Keratinocyte (primary cell): ENCODE results near the gene RAB14. TPM values are rescaled to one million over a fixed set of nuclear protein-coding genes. Genes with fewer than 3 reads are reported as not detected.

Experiments
- DNase-seq: peaks from one replicate; pipeline ENCODE4 v3.0.0-alpha.2; 2011; ENCODE audit warnings: low read depth, missing footprints, low spot score
- FAIRE-seq: peaks from 2 replicates; lab custom pipeline; 2011; peaks lifted over from hg19 to GRCh38; lab: Jason Lieb, UNC
- H2AFZ ChIP-seq: 2 replicates; pipeline ENCODE4 v1.6.0; 2012; ENCODE audit warnings: low read length, control low read depth, inconsistent platforms; ENCODE audit not compliant: control insufficient read depth
- H3K27ac ChIP-seq: 2 replicates; pipeline ENCODE4 v1.5.1; 2011; ENCODE audit warnings: low read length; ENCODE audit not compliant: control insufficient read depth, insufficient read depth
- H3K27me3 ChIP-seq: 3 replicates; pipeline ENCODE4 v1.6.0; 2011; ENCODE audit warnings: low read length; ENCODE audit not compliant: control insufficient read depth, insufficient read depth; ENCODE audit errors: extremely low read depth
- H3K36me3 ChIP-seq, 2 experiments: 2 replicates in 1 of 2; 3 replicates in 1 of 2; pipeline ENCODE4 v1.5.1; 2011; ENCODE audit warnings: low read length in 2 of 2, mild to moderate bottlenecking in 1 of 2; ENCODE audit not compliant: control insufficient read depth in 2 of 2, insufficient read depth in 2 of 2; ENCODE audit errors: extremely low read depth in 1 of 2
- H3K4me1 ChIP-seq: 3 replicates; pipeline ENCODE4 v1.5.1; 2011; ENCODE audit warnings: low read length; ENCODE audit not compliant: control insufficient read depth, insufficient read depth; ENCODE audit errors: extremely low read depth
- H3K4me2 ChIP-seq: 3 replicates; pipeline ENCODE4 v1.6.0; 2011; ENCODE audit warnings: low read depth, low read length; ENCODE audit not compliant: control insufficient read depth, insufficient read depth; ENCODE audit errors: extremely low read depth
- H3K4me3 ChIP-seq, 3 experiments: fragments of 200-600 bp in 1 of 3; sonication (generic) in 1 of 3; 2 replicates in 2 of 3; 3 replicates in 1 of 3; pipeline ENCODE4 v1.5.1; 2011 to 2016; ENCODE audit warnings: low read length in 3 of 3, mild to moderate bottlenecking in 3 of 3, control low read depth in 2 of 3, inconsistent platforms in 1 of 3, low read depth in 1 of 3, mixed read lengths in 1 of 3, mixed run types in 1 of 3, moderate library complexity in 1 of 3; ENCODE audit not compliant: control insufficient read depth in 2 of 3, insufficient read depth in 2 of 3; ENCODE audit errors: extremely low read depth in 1 of 3
- H3K79me2 ChIP-seq: 2 replicates; pipeline ENCODE4 v1.6.0; 2012; ENCODE audit warnings: low read length; ENCODE audit not compliant: control insufficient read depth, insufficient read depth
- H3K9ac ChIP-seq: 3 replicates; pipeline ENCODE4 v1.6.0; 2011; ENCODE audit warnings: low read length; ENCODE audit not compliant: control insufficient read depth, insufficient read depth; ENCODE audit errors: extremely low read depth
- H3K9me1 ChIP-seq: 3 replicates; pipeline ENCODE4 v1.6.0; 2011; ENCODE audit warnings: low read length; ENCODE audit not compliant: control insufficient read depth, insufficient read depth; ENCODE audit errors: extremely low read depth
- H3K9me3 ChIP-seq: 2 replicates; pipeline ENCODE4 v1.5.1; 2012; ENCODE audit warnings: low read depth, low read length; ENCODE audit not compliant: control insufficient read depth
- H4K20me1 ChIP-seq: 3 replicates; pipeline ENCODE4 v1.6.0; 2011; ENCODE audit warnings: low read length; ENCODE audit not compliant: control insufficient read depth, insufficient read depth; ENCODE audit errors: extremely low read depth
- EZH2 ChIP-seq: IDR thresholded peaks from one replicate; pipeline ENCODE4 v1.6.1; 2012; ENCODE audit warnings: inconsistent platforms, mild to moderate bottlenecking, low read length, moderate library complexity
- dilution Hi-C: fragments of 300-500 bp; cut with MboI; formaldehyde crosslinking; loops from one replicate; pipeline ENCODE4 v1.7.0; 2020; ENCODE audit warnings: low sequenced_read_pairs; ENCODE audit not compliant: extremely low pct_ligation_motif_present
- polyA plus RNA-seq, 5 experiments: library from polyadenylated mRNA; depleted of rRNA in 3 of 5; stranded (reverse) in 3 of 5; stranded (forward) in 1 of 5; unstranded in 1 of 5; fragments of >200 nt; gene quantifications; 1 replicate in 1 of 5; 2 replicates in 3 of 5; 3 replicates in 1 of 5; pipeline versions ENCODE4 v1.2.1 to v1.2.3, GENCODE V29; 2011 to 2012; ENCODE audit warnings: missing spikeins in 2 of 5, low read depth in 1 of 5, low replicate concordance in 1 of 5
- TF ChIP-seq, protein P1 (sequence below), 3 experiments: IDR thresholded peaks in 1 of 3; conservative IDR thresholded peaks in 1 of 3; optimal IDR thresholded peaks in 1 of 3; 2 replicates in 2 of 3; 3 replicates in 1 of 3; pipeline versions ENCODE3 to v1.5.1; 2011; ENCODE audit warnings: low read length in 3 of 3, mild to moderate bottlenecking in 3 of 3, moderate library complexity in 2 of 3, control low read depth in 1 of 3, inconsistent platforms in 1 of 3; ENCODE audit not compliant: insufficient read depth in 2 of 3; ENCODE audit errors: extremely low read depth in 1 of 3

RAB14 gene
- polyA plus RNA-seq, 1 donor (not counting 4 experiments of a cell fraction or from before 2014, with no cell fraction given): 42.8 TPM

GRCh38 chr9:121160025-121160424, 41.6 kb downstream of the RAB14 start:
- Histone ChIP-seq H3K4me2 (no peak overlapping the region), H3K27me3 (no peaks in the 10 kb centered on the region), H3K4me3 (no peak overlapping the region), H2AFZ (no peak overlapping the region), H3K79me2 (no peaks in the 10 kb centered on the region), H3K36me3 (peaks cover 5 to 19% of the 10 kb centered on the region in 2 experiments), H4K20me1 (no peaks in the 10 kb centered on the region), H3K4me1 (peaks cover 16% of the 10 kb centered on the region), H3K9me3 (no peaks in the 10 kb centered on the region), H3K27ac (no peak overlapping the region), H3K9me1 (no peaks in the 10 kb centered on the region), H3K9ac (no peak overlapping the region)
- no peak for TF ChIP-seq EZH2
- TF ChIP-seq, protein P1, sequence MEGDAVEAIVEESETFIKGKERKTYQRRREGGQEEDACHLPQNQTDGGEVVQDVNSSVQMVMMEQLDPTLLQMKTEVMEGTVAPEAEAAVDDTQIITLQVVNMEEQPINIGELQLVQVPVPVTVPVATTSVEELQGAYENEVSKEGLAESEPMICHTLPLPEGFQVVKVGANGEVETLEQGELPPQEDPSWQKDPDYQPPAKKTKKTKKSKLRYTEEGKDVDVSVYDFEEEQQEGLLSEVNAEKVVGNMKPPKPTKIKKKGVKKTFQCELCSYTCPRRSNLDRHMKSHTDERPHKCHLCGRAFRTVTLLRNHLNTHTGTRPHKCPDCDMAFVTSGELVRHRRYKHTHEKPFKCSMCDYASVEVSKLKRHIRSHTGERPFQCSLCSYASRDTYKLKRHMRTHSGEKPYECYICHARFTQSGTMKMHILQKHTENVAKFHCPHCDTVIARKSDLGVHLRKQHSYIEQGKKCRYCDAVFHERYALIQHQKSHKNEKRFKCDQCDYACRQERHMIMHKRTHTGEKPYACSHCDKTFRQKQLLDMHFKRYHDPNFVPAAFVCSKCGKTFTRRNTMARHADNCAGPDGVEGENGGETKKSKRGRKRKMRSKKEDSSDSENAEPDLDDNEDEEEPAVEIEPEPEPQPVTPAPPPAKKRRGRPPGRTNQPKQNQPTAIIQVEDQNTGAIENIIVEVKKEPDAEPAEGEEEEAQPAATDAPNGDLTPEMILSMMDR (optimal IDR thresholded peaks at IDR 0.05 in 1 of 3, IDR thresholded peaks at IDR 0.05 in 1 of 3, conservative IDR thresholded peaks at IDR 0.05 in 1 of 3; ENCODE audit: extremely low read depth in 1 of 3, insufficient read depth in 2 of 3, low read length in 3 of 3): no peak
- FAIRE-seq (no peak), DNase-seq (no peak)
- dilution Hi-C loops: no loop called here

- DNase-seq (no peak), FAIRE-seq (no peak)
- Histone ChIP-seq H3K9me3 (no peaks in the 10 kb centered on the region), H3K27ac (no peak overlapping the region), H4K20me1 (no peaks in the 10 kb centered on the region), H3K4me3 (no peak overlapping the region), H3K36me3 (peaks cover 5 to 19% of the 10 kb centered on the region in 2 experiments), H3K9me1 (no peaks in the 10 kb centered on the region), H3K27me3 (no peaks in the 10 kb centered on the region), H2AFZ (no peak overlapping the region), H3K79me2 (no peaks in the 10 kb centered on the region), H3K4me1 (peaks cover 24% of the 10 kb centered on the region), H3K9ac (no peak overlapping the region), H3K4me2 (no peak overlapping the region)
- dilution Hi-C loops: no loop called here
- no peak for TF ChIP-seq EZH2
- TF ChIP-seq, protein P1 (optimal IDR thresholded peaks at IDR 0.05 in 1 of 3, IDR thresholded peaks at IDR 0.05 in 1 of 3, conservative IDR thresholded peaks at IDR 0.05 in 1 of 3; ENCODE audit: extremely low read depth in 1 of 3, insufficient read depth in 2 of 3, low read length in 3 of 3): no peak
These were observed 43.7 kb downstream of the RAB14 start for GRCh38 chr9:121157939-121158338.
